Thyroid gland (tissue), 4 donors: Measurements from ENCODE around the gene TBRG4.

Experiments used
- CTCF ChIP-seq, 6 experiments: fragments of 200-600 bp in 3 of 6; fragments of 450-650 bp in 3 of 6; sonication (generic) in 3 of 6; IDR thresholded peaks; one replicate each; pipeline ENCODE4 v1.5.1; 2016 to 2019; ENCODE audit warnings: antibody characterized with exemption in 6 of 6, mild to moderate bottlenecking in 2 of 6, inconsistent platforms in 1 of 6, moderate library complexity in 1 of 6
- POLR2A ChIP-seq, 2 donors: fragments of 450-650 bp; IDR thresholded peaks; one replicate each; pipeline ENCODE4 v1.6.1; 2017; ENCODE audit warnings: antibody characterized with exemption in 2 of 2, mild to moderate bottlenecking in 2 of 2, moderate library complexity in 1 of 2

GRCh38 chr7:45160417-45160881, 49.0 kb upstream of the TBRG4 start:
- TF ChIP-seq POLR2A (IDR thresholded peaks at IDR 0.05) (no peak), CTCF (IDR thresholded peaks at IDR 0.05) (no peak)
